ENCODE measurements around the gene PRPF38B. TPM values are rescaled to one million over a fixed set of nuclear protein-coding genes. Genes with fewer than 3 reads are reported as not detected.

Gene PRPF38B
- total RNA-seq, 5 donors from 2014 or later (not counting 1 experiment from before 2014, with no cell fraction given): 109 to 130 (median 110) TPM

DNA sequence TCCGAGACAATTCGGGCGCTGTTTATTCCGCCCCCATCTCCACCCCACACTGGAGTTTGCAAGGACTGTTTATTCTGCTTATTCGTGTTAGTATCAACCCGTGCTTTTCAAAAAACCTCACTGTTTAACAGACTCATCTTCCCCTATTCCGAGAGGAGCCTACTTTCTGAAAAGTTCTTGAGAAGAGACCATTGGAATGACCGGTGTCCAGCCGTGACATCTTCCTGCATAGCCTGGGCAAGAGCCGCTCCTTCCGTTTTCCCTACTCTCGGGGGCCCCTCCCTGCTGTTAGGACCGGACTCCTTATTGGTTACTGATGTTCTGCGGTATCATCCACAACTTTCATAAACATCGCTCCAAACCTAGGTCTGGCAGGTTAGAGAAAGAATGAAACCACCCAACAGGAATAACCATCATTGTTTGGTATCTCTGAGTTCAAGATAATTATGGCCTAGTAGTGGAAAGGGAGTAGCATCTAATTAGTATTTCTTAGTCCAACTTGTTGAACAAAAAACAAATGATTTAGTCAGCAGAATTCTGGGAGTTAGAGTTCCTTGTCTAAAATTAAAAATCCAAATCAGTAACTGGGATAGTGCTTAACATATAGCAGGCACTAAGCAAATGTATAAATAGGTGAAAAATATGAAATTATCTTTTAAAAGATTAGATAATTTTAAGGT, 55.2 kb downstream of the PRPF38B start:
- ATAC-seq (replicated peaks in 1 of 4): no peak
- H3K36me3 Mint-ChIP-seq: peaks cover 11% of the 10 kb centered on the region
- H3K27ac Mint-ChIP-seq: peak overlapping the region; percentile 92 to 98
- H3K4me3 Mint-ChIP-seq: peak overlapping the region; percentile 98 to 99 (median 99)
- H3K9me3 ChIP-seq: no peaks in the 10 kb centered on the region
- CTCF ChIA-PET: interaction anchor here in 1 of 2 donors (1.1 kb wide), 1 partner anchor 55 kb away, joined by 3 read pairs; the partner anchor contains the start of gene PRPF38B
- peaks cover 38 to 42% (median 38%) of the 10 kb centered on the region in 3 donors for H3K4me1 Mint-ChIP-seq
- peaks cover 3 to 20% of the 10 kb centered on the region in 2 experiments for H3K4me1 ChIP-seq (ENCODE audit: control insufficient read depth in 1 of 2, extremely low read depth in 1 of 2, insufficient read depth in 2 of 2, low read length in 2 of 2)
- 1% methylated on average over 12 of the region's 15 CpGs for WGBS (ENCODE audit: insufficient coverage)
- H3K36me3 ChIP-seq (ENCODE audit: control insufficient read depth in 2 of 2, extremely low read depth in 1 of 2, insufficient read depth in 1 of 2, low read length in 1 of 2): peaks cover 0 to 15% of the 10 kb centered on the region in 2 donors
- H3K9me3 Mint-ChIP-seq: no peaks in the 10 kb centered on the region
- peak in 9 of 35 experiments; percentile 1 to 59 (median 9) for DNase-seq
- H3K4me3 ChIP-seq (ENCODE audit: control insufficient read depth in 1 of 2, extremely low read depth in 1 of 2, low read length in 1 of 2): peak overlapping the region; percentile 90 to 100
- no peaks in the 10 kb centered on the region for H3K27me3 ChIP-seq (replicated peaks in 1 of 2; ENCODE audit: control insufficient read depth in 2 of 2, extremely low read depth in 1 of 2, insufficient read depth in 2 of 2, low read length in 1 of 2)
- peak overlapping the region; percentile 99 for H3K27ac ChIP-seq (ENCODE audit: low read length)
- H3K27me3 Mint-ChIP-seq: no peaks in the 10 kb centered on the region
- POLR2A ChIA-PET: interaction anchor here in 1 of 2 donors (0.6 to 1.0 kb wide), 2 partner anchors 55 to 547 kb away, joined by 3 to 6 read pairs; partner anchors contain the start of genes PRPF38B and SLC25A24

GRCh38 chr1:108747898-108748297, 55.8 kb downstream of the PRPF38B start:
- no CpG with 5 or more reads among the region's 3 CpGs for WGBS (ENCODE audit: insufficient coverage)
- H3K36me3 ChIP-seq (ENCODE audit: control insufficient read depth in 2 of 2, extremely low read depth in 1 of 2, insufficient read depth in 1 of 2, low read length in 1 of 2): peaks cover 0 to 18% of the 10 kb centered on the region in 2 donors
- DNase-seq (no peak), ATAC-seq (replicated peaks in 1 of 4) (no peak)
- no peaks in the 10 kb centered on the region for H3K9me3 Mint-ChIP-seq
- H3K4me1 Mint-ChIP-seq: peaks cover 43 to 47% (median 44%) of the 10 kb centered on the region in 3 donors
- no peaks in the 10 kb centered on the region for H3K27me3 Mint-ChIP-seq
- H3K9me3 ChIP-seq: no peaks in the 10 kb centered on the region
- ChIA-PET POLR2A (interaction anchor here in 1 of 2 donors (0.8 kb wide), 1 partner anchor 701 kb away, joined by 4 read pairs; no protein-coding TSS in a partner anchor), CTCF (interaction anchor here in 1 of 2 donors (1.1 kb wide), 1 partner anchor 56 kb away, joined by 3 read pairs; the partner anchor contains the start of gene PRPF38B)
- H3K27ac ChIP-seq (ENCODE audit: low read length): no peak overlapping the region
- H3K4me3 Mint-ChIP-seq: peak overlapping the region; percentile 49 to 99 (median 99)
- peak overlapping the region in 1 of 2 donors; percentile 19 for H3K27ac Mint-ChIP-seq
- H3K4me1 ChIP-seq (ENCODE audit: control insufficient read depth in 1 of 2, extremely low read depth in 1 of 2, insufficient read depth in 2 of 2, low read length in 2 of 2): peaks cover 3 to 20% of the 10 kb centered on the region in 2 experiments
- peaks cover 17% of the 10 kb centered on the region for H3K36me3 Mint-ChIP-seq
- H3K4me3 ChIP-seq (ENCODE audit: control insufficient read depth in 1 of 2, extremely low read depth in 1 of 2, low read length in 1 of 2): no peak overlapping the region
- no peaks in the 10 kb centered on the region for H3K27me3 ChIP-seq (replicated peaks in 1 of 2; ENCODE audit: control insufficient read depth in 2 of 2, extremely low read depth in 1 of 2, insufficient read depth in 2 of 2, low read length in 1 of 2)

DNA sequence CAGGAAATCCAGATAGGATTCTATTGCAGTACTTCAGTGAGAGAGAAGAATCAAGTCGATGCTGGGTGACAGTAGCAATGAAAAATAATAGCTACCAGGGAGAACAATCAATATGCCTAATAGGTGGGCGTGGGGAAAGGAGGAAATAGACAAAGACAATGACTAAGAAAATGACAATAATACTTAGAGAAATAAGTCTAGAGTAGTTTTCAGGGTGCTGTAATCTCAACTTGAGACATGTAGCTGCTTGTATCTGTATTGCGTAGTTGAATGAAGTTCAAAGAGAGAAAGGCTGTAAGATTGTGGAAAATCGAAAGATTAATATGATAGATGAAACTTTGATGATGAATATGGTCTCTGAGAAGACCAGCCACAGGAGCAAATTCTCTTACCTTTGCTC, 57.0 kb downstream of the PRPF38B start:
- Histone ChIP-seq H3K9me3 (no peaks in the 10 kb centered on the region), H3K4me3 (ENCODE audit: control insufficient read depth in 1 of 2, extremely low read depth in 1 of 2, low read length in 1 of 2) (no peak overlapping the region), H3K4me1 (ENCODE audit: control insufficient read depth in 1 of 2, extremely low read depth in 1 of 2, insufficient read depth in 2 of 2, low read length in 2 of 2) (peaks cover 3 to 20% of the 10 kb centered on the region in 2 experiments), H3K27ac (ENCODE audit: low read length) (no peak overlapping the region), H3K36me3 (ENCODE audit: control insufficient read depth in 2 of 2, extremely low read depth in 1 of 2, insufficient read depth in 1 of 2, low read length in 1 of 2) (peaks cover 0 to 24% of the 10 kb centered on the region in 2 donors), H3K27me3 (replicated peaks in 1 of 2; ENCODE audit: control insufficient read depth in 2 of 2, extremely low read depth in 1 of 2, insufficient read depth in 2 of 2, low read length in 1 of 2) (no peaks in the 10 kb centered on the region)
- Mint-ChIP-seq H3K27me3 (no peaks in the 10 kb centered on the region), H3K4me3 (peak overlapping the region in 2 of 3 donors; percentile 18 to 32), H3K9me3 (no peaks in the 10 kb centered on the region), H3K36me3 (peaks cover 19% of the 10 kb centered on the region), H3K27ac (peak overlapping the region; percentile 2 to 26), H3K4me1 (peaks cover 46 to 49% (median 46%) of the 10 kb centered on the region in 3 donors)
- WGBS (ENCODE audit: insufficient coverage): 72% methylated on average over 3 of the region's 4 CpGs
- ATAC-seq (replicated peaks in 1 of 4) (no peak), DNase-seq (no peak)
- ChIA-PET POLR2A (interaction anchor here in 1 of 2 donors (0.5 kb wide), 1 partner anchor 244 kb away, joined by 7 read pairs; no protein-coding TSS in a partner anchor), CTCF (interaction anchor here (0.6 kb wide), 2 partner anchors 89 to 218 kb away, joined by 4 to 6 read pairs; no protein-coding TSS in a partner anchor)

DNA sequence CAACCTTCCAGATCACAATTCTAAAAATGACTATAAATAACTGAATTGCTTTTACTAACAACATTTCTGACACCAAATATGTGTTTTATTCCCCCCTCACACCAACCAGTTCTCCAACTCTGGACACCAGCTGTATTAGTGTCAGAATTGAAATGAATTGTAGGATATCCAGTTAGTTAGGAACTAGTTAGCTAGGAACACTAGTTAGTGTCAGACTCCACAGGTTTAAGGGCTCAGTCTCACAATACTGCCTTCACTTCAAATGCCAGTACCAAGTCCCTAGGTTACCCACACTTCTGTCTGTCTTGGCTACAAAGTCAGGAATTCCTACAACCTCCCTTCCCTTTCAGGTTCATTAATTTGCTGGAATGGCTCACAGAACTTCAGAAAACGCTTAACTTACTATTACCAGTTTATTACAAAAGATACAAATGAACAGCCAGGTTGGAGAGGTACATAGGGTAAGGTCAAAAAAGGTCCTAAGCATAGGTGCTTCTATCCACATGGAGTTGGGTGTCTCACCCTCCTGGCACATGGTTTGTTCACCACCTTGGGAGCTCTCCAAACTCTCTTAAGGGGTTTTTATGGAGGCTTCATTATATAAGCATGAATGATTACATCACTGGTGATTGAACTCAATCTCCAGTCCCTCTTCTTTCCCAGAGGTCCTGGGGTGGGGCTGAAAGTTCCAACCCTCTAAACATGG, 58.5 kb downstream of the PRPF38B start:
- H3K4me1 ChIP-seq (ENCODE audit: control insufficient read depth in 1 of 2, extremely low read depth in 1 of 2, insufficient read depth in 2 of 2, low read length in 2 of 2): peaks cover 3 to 20% of the 10 kb centered on the region in 2 experiments
- H3K27ac Mint-ChIP-seq: no peak overlapping the region
- no peaks in the 10 kb centered on the region for H3K27me3 ChIP-seq (replicated peaks in 1 of 2; ENCODE audit: control insufficient read depth in 2 of 2, extremely low read depth in 1 of 2, insufficient read depth in 2 of 2, low read length in 1 of 2)
- POLR2A ChIA-PET: interaction anchor here in 1 of 2 donors (0.6 kb wide), 1 partner anchor 291 kb away, joined by 3 read pairs; the partner anchor contains the start of gene WDR47
- H3K9me3 Mint-ChIP-seq: no peaks in the 10 kb centered on the region
- H3K27ac ChIP-seq (ENCODE audit: low read length): no peak overlapping the region
- no peaks in the 10 kb centered on the region for H3K27me3 Mint-ChIP-seq
- DNase-seq: no peak
- H3K36me3 ChIP-seq (ENCODE audit: control insufficient read depth in 2 of 2, extremely low read depth in 1 of 2, insufficient read depth in 1 of 2, low read length in 1 of 2): peaks cover 0 to 35% of the 10 kb centered on the region in 2 donors
- CTCF ChIA-PET: no interaction called here
- no peak for ATAC-seq (replicated peaks in 1 of 4)
- no peaks in the 10 kb centered on the region for H3K9me3 ChIP-seq
- H3K4me3 ChIP-seq (ENCODE audit: control insufficient read depth in 1 of 2, extremely low read depth in 1 of 2, low read length in 1 of 2): no peak overlapping the region
- H3K4me1 Mint-ChIP-seq: peaks cover 49 to 53% (median 51%) of the 10 kb centered on the region in 3 donors
- H3K4me3 Mint-ChIP-seq: no peak overlapping the region
- no CpG with 5 or more reads among the region's 1 CpG for WGBS (ENCODE audit: insufficient coverage)
- peaks cover 26% of the 10 kb centered on the region for H3K36me3 Mint-ChIP-seq

Other genes starting within 250 kb of the PRPF38B start
- gene NBPF6, start 242.0 kb upstream of the PRPF38B start, total RNA-seq: not detected
- gene EEIG2, start 132.2 kb upstream of the PRPF38B start, total RNA-seq: 10 to 100 TPM in 4 of 5 donors, 1 to 10 TPM in 1; 6.7 to 16.2 (median 14.4) TPM
- gene HENMT1, start 31.2 kb upstream of the PRPF38B start, total RNA-seq: 10 to 100 TPM; 11.0 to 20.2 (median 16.0) TPM
- under 1 TPM; 0.13 to 0.29 (median 0.25) TPM for gene FNDC7, start 20.6 kb downstream of the PRPF38B start, total RNA-seq
- 10 to 100 TPM; 52.8 to 66.2 (median 59.9) TPM for gene STXBP3, start 54.4 kb downstream of the PRPF38B start, total RNA-seq
- not detected for gene AKNAD1, start 164.8 kb downstream of the PRPF38B start, total RNA-seq
- 1 to 10 TPM; 1.6 to 2.4 (median 2.0) TPM for gene GPSM2, start 184.7 kb downstream of the PRPF38B start, total RNA-seq